GM12864 (cell line): ENCODE data around the gene SLC47A2.

ENCODE experiments used
- DNase-seq: peaks from one replicate; pipeline ENCODE4 v3.0.0-alpha.2; 2011; ENCODE audit warnings: low read depth
- H3K4me3 ChIP-seq: 2 replicates; pipeline ENCODE4 v1.5.1; 2011; ENCODE audit warnings: mild to moderate bottlenecking, low read depth, low read length, control low read depth
- TF ChIP-seq, protein P1 (sequence below): IDR thresholded peaks from 2 replicates; pipeline ENCODE4 v1.5.1; 2011; ENCODE audit warnings: low read depth, mild to moderate bottlenecking, moderate library complexity, low read length, control low read depth, inconsistent platforms; ENCODE audit errors: missing control alignments

The SLC47A2 gene

DNA sequence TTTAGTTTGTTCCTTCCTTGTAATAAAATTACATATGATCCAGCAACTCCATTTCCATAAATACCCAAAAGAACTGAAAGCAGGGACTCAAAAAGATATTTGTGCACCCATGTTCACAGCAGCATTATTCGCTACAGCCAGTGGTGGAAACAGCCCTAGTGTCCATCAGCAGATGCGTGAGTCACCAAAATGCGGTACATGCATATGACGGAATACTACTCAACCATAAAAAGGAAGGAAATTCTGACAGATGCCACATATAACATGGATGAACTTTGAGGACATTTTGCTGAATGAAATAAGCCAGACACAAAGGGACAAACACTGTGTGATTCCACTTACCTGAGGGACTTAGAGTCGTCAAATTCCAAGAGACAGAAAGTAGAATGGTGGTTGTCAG, 9.1 kb upstream of the SLC47A2 start:
- DNase-seq: no peak
- no peak overlapping the region for H3K4me3 ChIP-seq
- TF ChIP-seq, protein P1, sequence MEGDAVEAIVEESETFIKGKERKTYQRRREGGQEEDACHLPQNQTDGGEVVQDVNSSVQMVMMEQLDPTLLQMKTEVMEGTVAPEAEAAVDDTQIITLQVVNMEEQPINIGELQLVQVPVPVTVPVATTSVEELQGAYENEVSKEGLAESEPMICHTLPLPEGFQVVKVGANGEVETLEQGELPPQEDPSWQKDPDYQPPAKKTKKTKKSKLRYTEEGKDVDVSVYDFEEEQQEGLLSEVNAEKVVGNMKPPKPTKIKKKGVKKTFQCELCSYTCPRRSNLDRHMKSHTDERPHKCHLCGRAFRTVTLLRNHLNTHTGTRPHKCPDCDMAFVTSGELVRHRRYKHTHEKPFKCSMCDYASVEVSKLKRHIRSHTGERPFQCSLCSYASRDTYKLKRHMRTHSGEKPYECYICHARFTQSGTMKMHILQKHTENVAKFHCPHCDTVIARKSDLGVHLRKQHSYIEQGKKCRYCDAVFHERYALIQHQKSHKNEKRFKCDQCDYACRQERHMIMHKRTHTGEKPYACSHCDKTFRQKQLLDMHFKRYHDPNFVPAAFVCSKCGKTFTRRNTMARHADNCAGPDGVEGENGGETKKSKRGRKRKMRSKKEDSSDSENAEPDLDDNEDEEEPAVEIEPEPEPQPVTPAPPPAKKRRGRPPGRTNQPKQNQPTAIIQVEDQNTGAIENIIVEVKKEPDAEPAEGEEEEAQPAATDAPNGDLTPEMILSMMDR: no peak

DNA sequence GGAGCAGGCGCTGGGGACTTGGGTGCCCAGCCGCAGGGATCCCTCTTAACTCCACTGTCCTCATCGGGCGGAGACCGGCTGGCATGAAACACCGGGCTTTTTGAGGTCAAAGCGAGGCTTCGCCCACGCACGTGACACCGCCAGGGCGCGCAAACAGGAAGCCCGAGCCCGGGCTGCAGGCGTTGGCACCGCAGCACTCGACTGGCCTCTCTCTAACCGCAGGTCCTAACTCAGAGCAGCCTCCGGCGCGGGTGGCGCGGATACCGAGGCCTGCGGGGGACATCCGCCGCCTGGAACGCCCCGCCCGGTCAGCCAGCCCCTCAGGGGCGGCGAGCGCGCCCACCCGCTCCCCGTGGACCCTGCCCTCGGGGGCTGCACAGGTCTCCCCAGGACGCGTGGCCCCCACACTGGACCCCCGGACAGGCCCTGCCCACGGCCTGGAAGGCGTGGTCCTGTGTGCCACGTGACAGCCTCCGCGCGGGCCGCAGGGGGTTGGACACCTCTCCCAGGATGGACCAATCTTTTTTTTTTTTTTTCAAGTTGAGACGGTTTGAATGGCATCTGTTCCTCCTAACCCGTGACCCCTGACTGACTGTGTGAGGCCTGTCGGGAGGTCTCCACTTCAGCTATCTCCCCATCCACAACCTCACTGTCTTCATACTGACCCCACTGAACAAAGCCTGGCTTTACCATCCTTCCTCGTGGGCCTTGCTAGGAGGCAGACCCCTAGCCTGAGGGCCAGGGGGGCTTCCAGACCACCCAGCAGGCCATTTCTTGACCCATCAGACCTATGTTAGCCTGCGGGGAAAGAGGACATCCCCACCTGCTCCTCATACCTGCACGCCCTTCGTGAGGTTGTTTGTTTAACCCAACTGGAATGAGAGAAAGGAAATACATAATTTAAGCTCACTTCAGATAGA, 8.4 kb upstream of the SLC47A2 start:
- H3K4me3 ChIP-seq: peak overlapping the region; percentile 20
- TF ChIP-seq, protein P1: no peak
- DNase-seq: no peak

DNA sequence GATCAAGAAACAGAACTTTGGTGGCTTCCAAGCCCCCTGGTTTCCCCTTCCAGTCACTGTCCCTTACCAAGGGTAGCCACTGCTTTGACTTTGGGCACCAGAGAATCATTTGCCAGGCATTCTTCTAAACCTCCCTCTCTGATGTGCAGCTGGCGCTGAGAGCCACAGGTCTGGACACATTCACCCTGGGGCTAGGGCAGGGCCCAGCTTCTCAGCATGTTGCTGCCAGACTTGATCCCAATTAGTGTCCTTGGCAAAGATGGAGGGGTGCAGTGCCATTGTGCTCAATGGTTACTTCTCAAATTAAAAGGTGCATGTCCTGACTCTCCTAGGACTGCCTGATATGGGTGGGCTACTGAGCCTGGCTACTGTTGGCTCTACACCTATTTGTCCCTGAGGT, 7.6 kb upstream of the SLC47A2 start:
- DNase-seq: no peak
- H3K4me3 ChIP-seq: no peak overlapping the region
- TF ChIP-seq, protein P1: no peak

DNA sequence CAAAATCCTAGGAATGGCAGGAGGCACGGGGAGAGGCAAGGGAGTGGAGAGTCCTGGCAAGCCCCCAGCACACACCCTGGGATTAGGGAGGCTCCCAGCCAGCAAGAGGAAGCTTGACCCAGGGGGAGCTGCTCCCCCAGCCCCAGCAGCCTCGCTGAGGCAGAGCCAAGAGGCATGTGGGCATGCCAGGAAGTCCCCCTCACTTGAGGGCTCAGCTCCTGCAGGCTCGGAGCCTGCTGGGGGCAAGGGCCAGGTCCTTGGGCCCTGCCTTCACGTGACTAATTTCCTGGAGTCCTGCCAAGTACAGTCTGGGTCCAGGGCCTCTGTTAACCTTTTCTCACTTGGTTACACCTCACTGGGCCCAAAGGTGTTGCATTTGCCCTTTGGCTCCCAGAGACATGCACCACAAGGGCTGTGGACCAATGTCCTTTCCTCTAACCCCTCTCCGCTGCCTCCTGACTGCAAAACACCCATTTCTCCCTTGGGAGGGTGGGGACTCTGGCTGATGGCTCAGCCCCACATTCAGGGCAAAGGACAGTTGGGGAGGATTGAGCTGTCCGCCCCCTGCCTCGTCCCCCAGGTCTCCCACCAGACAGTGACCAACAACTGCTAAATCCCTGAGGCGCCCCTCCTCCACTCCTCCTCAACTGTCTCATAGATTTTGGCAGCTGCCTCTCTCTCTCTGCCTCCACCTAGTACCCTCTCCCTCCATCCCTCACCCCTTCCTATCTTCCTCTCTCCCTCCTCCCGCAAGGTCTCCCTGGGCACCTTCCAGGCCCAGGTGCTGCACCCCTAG, 4.4 kb upstream of the SLC47A2 start:
- DNase-seq: no peak
- TF ChIP-seq, protein P1: no peak
- no peak overlapping the region for H3K4me3 ChIP-seq

DNA sequence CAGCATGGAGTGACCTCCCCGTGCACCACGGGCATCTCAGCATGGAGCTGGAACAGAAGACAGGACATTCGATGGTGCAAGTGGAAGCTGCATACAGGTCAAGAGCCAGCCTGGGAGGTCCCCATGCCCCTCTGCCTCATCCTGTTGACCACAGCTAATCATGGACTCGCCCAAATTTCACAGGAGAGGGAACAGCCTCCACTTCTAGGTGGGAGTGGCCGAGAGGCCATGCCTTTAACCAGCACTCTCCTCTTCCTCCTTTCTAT, 3.8 kb upstream of the SLC47A2 start:
- TF ChIP-seq, protein P1: no peak
- H3K4me3 ChIP-seq: no peak overlapping the region
- no peak for DNase-seq

DNA sequence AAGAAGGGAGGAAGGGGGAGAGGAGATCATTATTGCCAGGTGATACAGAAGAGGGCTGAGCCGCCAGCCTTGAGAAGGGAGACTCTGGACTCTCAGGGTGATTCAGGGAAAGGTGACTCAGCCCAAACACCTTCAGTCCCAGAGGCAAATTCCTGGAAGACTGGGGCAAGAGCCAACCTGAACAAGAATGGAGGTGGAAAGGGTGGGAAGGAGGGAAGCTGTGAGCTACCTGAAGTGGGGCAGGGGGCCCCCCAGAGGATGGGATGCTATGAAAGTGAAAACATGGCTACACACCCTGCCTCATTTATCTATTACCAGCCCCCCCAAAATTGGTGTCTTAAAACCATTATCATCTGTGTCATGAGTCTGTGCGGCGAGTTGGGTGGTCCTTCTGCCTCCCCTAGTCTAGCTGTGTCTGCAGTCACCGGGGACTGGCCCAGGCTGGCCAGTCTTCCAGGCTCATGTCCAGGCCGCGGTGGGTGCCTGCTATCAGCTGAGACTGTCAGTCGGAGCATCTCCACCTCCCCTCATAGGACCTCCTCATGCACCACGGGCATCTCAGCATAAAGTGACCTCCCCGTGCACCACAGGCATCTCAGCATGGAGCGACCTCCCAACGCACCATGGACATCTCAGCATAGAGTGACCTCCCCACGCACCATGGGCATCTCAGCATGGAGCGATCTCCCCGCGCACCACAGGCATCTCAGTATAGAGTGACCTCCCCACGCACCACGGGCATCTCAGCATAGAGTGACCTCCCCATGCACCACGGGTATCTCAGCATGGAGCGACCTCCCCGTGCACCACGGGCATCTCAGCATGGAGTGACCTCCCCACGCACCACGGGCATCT, 3.2 kb upstream of the SLC47A2 start:
- DNase-seq: no peak
- no peak overlapping the region for H3K4me3 ChIP-seq
- TF ChIP-seq, protein P1: no peak
